ENCODE measurements around the gene RAB7A. TPM values are rescaled to one million over a fixed set of nuclear protein-coding genes. Genes with fewer than 3 reads are reported as not detected.

RAB7A gene
- polyA plus RNA-seq, 2 of the 4 experiments (the other 2 are of a cell fraction) = 137 to 160 TPM

DNA sequence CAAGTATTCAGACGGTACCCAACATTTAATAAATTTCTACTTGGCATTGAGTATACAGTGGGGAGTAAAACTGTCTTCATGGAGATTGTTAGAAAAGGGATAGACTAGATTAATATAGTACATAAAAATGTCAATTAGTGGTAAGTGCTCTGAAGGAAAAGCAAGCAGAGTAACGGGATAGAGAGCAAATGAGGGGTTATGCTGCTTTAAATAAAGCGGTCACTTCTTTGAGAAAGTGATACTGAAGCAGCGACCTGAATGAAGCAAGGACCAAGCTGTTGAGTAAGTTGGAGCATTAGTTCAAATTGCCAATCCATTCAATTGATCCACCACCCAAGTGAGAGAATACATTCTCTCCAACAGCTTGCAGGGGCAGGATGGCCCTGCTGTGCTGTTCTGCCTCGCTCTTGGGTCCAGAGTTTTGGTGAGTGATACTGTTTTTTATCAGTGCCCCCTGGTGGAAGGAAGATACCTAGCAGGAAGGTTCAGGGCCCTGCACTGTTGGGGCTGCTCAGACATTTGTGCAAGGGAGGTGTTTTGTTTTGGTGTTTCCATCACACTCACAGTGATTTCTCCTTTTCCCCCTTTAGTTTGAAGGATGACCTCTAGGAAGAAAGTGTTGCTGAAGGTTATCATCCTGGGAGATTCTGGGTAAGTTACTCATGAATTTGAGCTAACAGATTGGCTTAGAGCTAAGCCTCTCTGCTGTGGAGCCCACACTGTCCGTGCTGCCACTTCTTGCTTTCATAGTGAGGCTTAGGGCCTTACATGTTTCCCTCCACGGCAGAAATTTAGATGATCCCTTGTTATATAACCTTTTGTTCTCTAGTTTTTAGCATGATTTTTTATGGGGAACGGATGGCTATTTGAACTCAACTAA lies 69.0 kb downstream of the RAB7A start:
- no peak overlapping the region for H3K27ac ChIP-seq

DNA sequence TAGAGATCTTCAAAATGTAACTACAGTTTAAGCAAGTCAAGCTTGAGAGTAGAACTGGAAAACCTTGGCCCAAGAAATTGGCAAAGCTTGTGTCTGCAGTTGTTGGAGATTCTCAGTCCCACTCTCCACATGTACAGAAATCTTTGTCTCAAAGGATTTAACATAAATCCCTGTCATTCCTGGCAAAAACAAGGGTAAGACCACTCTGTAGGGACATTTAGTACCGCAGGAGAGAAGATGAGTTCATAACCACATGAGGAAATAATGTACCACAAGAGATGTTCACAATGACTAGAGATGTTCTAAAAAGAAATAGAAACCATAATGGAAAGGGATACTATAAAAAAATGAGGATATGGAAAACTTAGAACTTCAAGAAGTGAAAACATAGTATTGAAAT lies 73.7 kb downstream of the RAB7A start:
- Histone ChIP-seq H3K4me2 (no peak overlapping the region), H3K4me1 (peaks cover 2% of the 10 kb centered on the region; the same call in 1 of the 3 replicates), H3K9me3 (no peaks in the 10 kb centered on the region), H3K27ac (no peak overlapping the region), H3K4me3 (no peak overlapping the region)
- 95% methylated on average over 1 of the region's 1 CpG for WGBS (ENCODE audit: missing lambda C conversion rate)
- no peak for ATAC-seq
- DNase-seq (ENCODE audit: low read depth in 1 of 2, low spot score in 1 of 2) = no peak
- ChIA-PET POLR2A (no interaction called here), CTCF (interaction anchor here (1.4 to 2.7 kb wide), 2 partner anchors 26 to 119 kb away, joined by 3 to 13 read pairs; no protein-coding TSS in a partner anchor)
- no peak for FAIRE-seq
- TF ChIP-seq ZSCAN20 (CRISPR knock-in tag; IDR thresholded peaks at IDR 0.05) = no peak
- no peak for TF ChIP-seq TP53 (CRISPR knock-in tag; IDR thresholded peaks at IDR 0.05)
- TF ChIP-seq CHD2 (IDR thresholded peaks at IDR 0.05; ENCODE audit: low read length, partially characterized antibody) = no peak
- TF ChIP-seq, protein P1, sequence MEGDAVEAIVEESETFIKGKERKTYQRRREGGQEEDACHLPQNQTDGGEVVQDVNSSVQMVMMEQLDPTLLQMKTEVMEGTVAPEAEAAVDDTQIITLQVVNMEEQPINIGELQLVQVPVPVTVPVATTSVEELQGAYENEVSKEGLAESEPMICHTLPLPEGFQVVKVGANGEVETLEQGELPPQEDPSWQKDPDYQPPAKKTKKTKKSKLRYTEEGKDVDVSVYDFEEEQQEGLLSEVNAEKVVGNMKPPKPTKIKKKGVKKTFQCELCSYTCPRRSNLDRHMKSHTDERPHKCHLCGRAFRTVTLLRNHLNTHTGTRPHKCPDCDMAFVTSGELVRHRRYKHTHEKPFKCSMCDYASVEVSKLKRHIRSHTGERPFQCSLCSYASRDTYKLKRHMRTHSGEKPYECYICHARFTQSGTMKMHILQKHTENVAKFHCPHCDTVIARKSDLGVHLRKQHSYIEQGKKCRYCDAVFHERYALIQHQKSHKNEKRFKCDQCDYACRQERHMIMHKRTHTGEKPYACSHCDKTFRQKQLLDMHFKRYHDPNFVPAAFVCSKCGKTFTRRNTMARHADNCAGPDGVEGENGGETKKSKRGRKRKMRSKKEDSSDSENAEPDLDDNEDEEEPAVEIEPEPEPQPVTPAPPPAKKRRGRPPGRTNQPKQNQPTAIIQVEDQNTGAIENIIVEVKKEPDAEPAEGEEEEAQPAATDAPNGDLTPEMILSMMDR (IDR thresholded peaks at IDR 0.05) = no peak
- TF ChIP-seq, protein P2, sequence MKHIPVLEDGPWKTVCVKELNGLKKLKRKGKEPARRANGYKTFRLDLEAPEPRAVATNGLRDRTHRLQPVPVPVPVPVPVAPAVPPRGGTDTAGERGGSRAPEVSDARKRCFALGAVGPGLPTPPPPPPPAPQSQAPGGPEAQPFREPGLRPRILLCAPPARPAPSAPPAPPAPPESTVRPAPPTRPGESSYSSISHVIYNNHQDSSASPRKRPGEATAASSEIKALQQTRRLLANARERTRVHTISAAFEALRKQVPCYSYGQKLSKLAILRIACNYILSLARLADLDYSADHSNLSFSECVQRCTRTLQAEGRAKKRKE (CRISPR knock-in tag; IDR thresholded peaks at IDR 0.05; ENCODE audit: low read depth) = no peak
- TF ChIP-seq ZFP36 (IDR thresholded peaks at IDR 0.05; ENCODE audit: borderline replicate concordance, partially characterized antibody) = no peak
- no peak for TF ChIP-seq MAFK (IDR thresholded peaks at IDR 0.05; ENCODE audit: partially characterized antibody)
- TF ChIP-seq, protein P3, sequence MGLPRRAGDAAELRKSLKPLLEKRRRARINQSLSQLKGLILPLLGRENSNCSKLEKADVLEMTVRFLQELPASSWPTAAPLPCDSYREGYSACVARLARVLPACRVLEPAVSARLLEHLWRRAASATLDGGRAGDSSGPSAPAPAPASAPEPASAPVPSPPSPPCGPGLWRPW (IDR thresholded peaks at IDR 0.05) = no peak
- TF ChIP-seq ZNF302 (CRISPR knock-in tag; IDR thresholded peaks at IDR 0.05) = no peak
- TF ChIP-seq CBX2 (IDR thresholded peaks at IDR 0.05; ENCODE audit: borderline replicate concordance, low read depth) = no peak
- TF ChIP-seq RFX5 (IDR thresholded peaks at IDR 0.05) = no peak
- TF ChIP-seq FOXS1 (CRISPR knock-in tag; IDR thresholded peaks at IDR 0.05) = no peak
- no peak for TF ChIP-seq CEBPB (IDR thresholded peaks at IDR 0.05)
- no peak for TF ChIP-seq RARB (CRISPR knock-in tag; IDR thresholded peaks at IDR 0.05)

More for the DNA sequence above, 69.0 kb downstream of the RAB7A start:
- ATAC-seq (peak; percentile 98), DNase-seq (ENCODE audit: low read depth in 1 of 2, low spot score in 1 of 2) (peak; percentile 54 to 69), FAIRE-seq (no peak)
- Histone ChIP-seq H3K4me2 (0 out of 3 replicates have a peak overlapping the region, but pooled peaks have one; percentile 3), H3K4me3 (no peak overlapping the region), H3K9me3 (no peaks in the 10 kb centered on the region), H3K4me1 (peaks cover 11% of the 10 kb centered on the region; the same call in 2 of the 3 replicates)
- POLR2A ChIA-PET = interaction anchor here (1.4 kb wide), 1 partner anchor 114 kb away, joined by 6 read pairs; no protein-coding TSS in a partner anchor
- 63% methylated on average over 8 of the region's 8 CpGs for WGBS (ENCODE audit: missing lambda C conversion rate)
- CTCF ChIA-PET = interaction anchor here (0.6 to 5.5 kb wide), 46 partner anchors 10 to 684 kb away, joined by 3 to 57 read pairs (median 3); no protein-coding TSS in a partner anchor
- TF ChIP-seq MYC (IDR thresholded peaks at IDR 0.05; ENCODE audit: borderline replicate concordance, low read length) (no peak), SMC3 (IDR thresholded peaks at IDR 0.05) (peak; percentile 61), NPAS2 (CRISPR knock-in tag; IDR thresholded peaks at IDR 0.05; ENCODE audit: borderline replicate concordance) (no peak), NR3C1 (IDR thresholded peaks at IDR 0.05) (no peak), KDM1A (IDR thresholded peaks at IDR 0.05; ENCODE audit: low read depth) (no peak), FOXS1 (CRISPR knock-in tag; IDR thresholded peaks at IDR 0.05) (no peak), PHF8 (IDR thresholded peaks at IDR 0.05; ENCODE audit: borderline replicate concordance, low read depth) (no peak), RAD21 (conservative IDR thresholded peaks at IDR 0.05 in 1 of 2, IDR thresholded peaks at IDR 0.05 in 1 of 2) (peak; percentile 59 to 63), HDAC2 (IDR thresholded peaks at IDR 0.05) (no peak)
- TF ChIP-seq, protein P2 (CRISPR knock-in tag; IDR thresholded peaks at IDR 0.05; ENCODE audit: low read depth) = no peak
- TF ChIP-seq, protein P4, sequence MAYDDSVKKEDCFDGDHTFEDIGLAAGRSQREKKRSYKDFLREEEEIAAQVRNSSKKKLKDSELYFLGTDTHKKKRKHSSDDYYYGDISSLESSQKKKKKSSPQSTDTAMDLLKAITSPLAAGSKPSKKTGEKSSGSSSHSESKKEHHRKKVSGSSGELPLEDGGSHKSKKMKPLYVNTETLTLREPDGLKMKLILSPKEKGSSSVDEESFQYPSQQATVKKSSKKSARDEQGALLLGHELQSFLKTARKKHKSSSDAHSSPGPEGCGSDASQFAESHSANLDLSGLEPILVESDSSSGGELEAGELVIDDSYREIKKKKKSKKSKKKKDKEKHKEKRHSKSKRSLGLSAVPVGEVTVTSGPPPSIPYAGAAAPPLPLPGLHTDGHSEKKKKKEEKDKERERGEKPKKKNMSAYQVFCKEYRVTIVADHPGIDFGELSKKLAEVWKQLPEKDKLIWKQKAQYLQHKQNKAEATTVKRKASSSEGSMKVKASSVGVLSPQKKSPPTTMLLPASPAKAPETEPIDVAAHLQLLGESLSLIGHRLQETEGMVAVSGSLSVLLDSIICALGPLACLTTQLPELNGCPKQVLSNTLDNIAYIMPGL (CRISPR knock-in tag; IDR thresholded peaks at IDR 0.05; ENCODE audit: borderline replicate concordance) = no peak
- TF ChIP-seq, protein P1 (IDR thresholded peaks at IDR 0.05) = peak; percentile 63
- TF ChIP-seq, protein P5, sequence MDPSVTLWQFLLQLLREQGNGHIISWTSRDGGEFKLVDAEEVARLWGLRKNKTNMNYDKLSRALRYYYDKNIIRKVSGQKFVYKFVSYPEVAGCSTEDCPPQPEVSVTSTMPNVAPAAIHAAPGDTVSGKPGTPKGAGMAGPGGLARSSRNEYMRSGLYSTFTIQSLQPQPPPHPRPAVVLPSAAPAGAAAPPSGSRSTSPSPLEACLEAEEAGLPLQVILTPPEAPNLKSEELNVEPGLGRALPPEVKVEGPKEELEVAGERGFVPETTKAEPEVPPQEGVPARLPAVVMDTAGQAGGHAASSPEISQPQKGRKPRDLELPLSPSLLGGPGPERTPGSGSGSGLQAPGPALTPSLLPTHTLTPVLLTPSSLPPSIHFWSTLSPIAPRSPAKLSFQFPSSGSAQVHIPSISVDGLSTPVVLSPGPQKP (IDR thresholded peaks at IDR 0.05; ENCODE audit: low read depth, low read length) = no peak
- TF ChIP-seq, protein P3 (IDR thresholded peaks at IDR 0.05) = no peak
